GM13976 (cell line): ENCODE measurements around the gene SEM1.

Experiments used
- DNase-seq: peaks from one replicate; pipeline ENCODE4 v3.0.0; 2012; ENCODE audit warnings: low spot score
- in situ Hi-C: fragments of 300-500 bp; cut with MboI; formaldehyde crosslinking; loops from one replicate; pipeline ENCODE4 v1.12.0; 2022; ENCODE audit warnings: low sequenced_read_pairs, mixed read lengths, inconsistent platforms; ENCODE audit not compliant: unreplicated experiment
- TF ChIP-seq, protein P1 (sequence below): IDR thresholded peaks from 2 replicates; pipeline ENCODE4 v1.5.1; 2012; ENCODE audit warnings: borderline replicate concordance, mild to moderate bottlenecking; ENCODE audit not compliant: insufficient read depth; ENCODE audit errors: extremely low read depth, missing control alignments, control extremely low read depth

SEM1 gene

DNA sequence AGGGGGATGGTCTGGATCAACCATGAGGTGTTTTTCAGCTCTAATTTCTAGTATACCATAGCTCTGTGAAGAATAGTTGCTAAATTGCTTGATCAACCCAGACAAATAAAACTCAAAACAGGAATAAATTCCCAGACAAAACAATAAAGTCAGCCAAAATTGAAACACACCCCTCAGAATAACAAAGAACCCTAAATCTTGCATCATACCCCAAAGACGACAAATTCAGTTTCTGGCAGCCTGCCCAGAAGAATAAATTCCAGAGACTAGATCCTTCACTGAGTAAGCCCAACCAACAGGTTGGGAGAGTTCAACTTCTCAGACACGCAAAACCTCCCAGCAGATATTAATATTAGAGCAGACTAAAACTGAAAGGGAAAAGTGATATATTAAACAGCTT lies 11.2 kb upstream of the SEM1 start:
- TF ChIP-seq, protein P1, sequence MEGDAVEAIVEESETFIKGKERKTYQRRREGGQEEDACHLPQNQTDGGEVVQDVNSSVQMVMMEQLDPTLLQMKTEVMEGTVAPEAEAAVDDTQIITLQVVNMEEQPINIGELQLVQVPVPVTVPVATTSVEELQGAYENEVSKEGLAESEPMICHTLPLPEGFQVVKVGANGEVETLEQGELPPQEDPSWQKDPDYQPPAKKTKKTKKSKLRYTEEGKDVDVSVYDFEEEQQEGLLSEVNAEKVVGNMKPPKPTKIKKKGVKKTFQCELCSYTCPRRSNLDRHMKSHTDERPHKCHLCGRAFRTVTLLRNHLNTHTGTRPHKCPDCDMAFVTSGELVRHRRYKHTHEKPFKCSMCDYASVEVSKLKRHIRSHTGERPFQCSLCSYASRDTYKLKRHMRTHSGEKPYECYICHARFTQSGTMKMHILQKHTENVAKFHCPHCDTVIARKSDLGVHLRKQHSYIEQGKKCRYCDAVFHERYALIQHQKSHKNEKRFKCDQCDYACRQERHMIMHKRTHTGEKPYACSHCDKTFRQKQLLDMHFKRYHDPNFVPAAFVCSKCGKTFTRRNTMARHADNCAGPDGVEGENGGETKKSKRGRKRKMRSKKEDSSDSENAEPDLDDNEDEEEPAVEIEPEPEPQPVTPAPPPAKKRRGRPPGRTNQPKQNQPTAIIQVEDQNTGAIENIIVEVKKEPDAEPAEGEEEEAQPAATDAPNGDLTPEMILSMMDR = no peak
- in situ Hi-C loops = no loop called here
- DNase-seq = no peak

DNA sequence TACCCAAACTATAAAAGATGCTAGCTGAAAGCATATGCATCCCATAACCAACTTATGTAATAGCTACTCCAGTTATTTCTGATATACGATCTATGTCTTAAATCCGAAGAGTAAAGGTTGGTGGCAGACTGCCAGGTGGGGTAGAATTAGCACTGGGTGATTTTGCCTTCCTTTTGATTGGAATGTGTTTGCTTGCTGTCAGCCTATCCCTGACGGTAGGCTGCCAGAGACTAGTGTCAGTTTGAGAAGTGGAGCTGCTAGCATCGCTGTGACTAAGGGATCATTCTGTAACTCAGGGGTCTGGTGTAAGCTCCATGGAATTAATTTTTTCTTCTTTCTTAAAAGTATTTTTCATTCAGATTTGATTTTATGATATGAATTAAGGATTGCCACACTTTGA lies 9.5 kb upstream of the SEM1 start:
- in situ Hi-C loops = no loop called here
- DNase-seq = no peak
- TF ChIP-seq, protein P1 = no peak

DNA sequence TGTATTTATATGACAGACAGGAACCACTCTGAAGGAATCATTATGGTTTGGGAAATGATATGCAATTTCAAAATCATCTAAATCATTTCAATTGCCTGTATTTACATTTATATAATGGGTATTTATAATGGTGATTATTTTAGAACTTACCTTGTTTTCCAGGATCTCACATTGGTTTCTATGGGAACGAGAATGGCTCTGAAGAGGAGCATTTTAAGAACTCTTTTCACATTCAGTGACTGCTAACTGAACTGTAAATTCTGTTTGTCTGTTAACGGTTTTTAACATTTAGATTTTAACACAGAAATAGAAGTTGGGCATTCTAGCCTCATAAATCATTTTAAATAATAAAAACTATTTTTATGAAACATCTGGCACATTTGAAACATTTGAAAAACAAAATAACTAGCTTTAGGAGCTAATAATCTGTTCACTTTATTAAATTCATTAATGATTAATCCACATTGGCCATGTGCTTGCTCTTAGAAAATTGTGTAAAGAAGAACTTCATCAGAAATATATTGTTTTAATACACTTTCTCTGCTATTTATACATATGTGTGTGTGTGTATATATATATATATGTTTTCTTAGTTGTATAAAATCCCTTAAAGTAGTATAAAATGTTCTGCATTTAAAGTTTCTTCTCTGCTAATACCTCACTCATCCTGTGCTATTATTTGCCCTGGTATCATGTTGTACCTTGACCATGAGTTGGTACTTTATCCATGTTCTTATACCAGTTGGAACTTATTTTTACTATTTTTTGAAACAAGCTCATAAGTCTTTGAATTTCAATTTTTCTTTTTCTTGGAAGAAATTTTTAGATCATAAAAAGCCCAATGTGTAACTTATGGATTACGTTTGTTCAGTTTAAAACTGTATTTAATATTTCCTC lies 8.7 kb upstream of the SEM1 start:
- in situ Hi-C loops = no loop called here
- TF ChIP-seq, protein P1 = no peak
- no peak for DNase-seq

DNA sequence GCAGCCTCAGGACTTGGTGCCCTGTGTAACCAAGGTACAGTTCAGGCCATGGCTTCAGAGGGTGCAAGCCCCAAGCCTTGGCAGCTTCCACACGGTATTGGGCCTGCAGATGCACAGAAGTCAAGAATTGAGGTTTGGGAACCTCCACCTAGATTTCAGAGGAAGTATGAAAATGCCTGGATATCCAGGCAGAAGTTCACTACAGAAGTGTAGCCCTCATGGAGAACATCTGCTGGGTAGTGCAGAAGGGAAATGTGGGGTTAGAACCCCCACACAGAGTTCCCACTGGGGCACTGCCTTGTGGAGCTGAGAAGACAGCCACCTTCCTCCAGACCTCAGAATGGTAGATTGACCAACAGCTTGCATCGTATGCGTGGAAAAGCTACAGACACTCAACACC lies 3.4 kb upstream of the SEM1 start:
- TF ChIP-seq, protein P1 = no peak
- in situ Hi-C loops = no loop called here
- no peak for DNase-seq

DNA sequence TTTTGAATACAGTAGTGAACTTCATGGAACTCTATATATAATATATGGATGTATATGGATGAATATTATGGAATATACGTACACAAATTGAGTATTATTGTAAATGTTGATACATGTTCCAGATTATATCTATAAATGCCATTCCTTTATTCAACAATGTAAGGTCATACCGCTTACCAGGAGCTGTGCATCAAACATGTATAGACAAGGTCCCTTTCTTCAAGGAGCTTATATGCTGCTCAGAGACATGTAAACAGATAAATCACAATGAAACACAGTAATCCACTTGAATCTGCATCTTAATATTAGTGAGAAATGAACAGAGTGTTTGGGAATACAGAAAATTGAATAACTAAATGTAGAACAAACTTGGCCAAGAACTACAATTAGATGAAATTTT lies 898 bp upstream of the SEM1 start:
- in situ Hi-C loops = no loop called here
- no peak for DNase-seq
- TF ChIP-seq, protein P1 = no peak

DNA sequence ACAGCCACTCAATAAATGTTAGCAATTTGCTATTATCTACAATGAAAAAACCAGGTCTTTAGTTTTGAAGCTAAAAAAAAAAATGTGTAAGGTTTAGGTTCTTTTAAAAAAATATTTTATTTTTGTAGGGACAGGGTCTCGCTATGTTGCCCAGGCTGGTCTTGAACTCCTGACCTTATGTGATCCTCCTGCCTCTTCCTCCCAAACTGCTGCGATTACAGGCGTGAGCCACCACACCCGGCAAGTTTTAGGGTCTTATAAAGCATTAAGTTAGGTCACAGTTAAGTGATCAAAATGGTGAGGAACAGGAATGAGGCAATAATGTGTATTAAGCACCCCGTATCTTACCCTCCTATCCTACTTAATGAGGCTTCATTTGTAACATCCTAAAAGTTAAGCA lies 774 bp downstream of the SEM1 start:
- DNase-seq = no peak
- TF ChIP-seq, protein P1 = no peak
- in situ Hi-C loops = no loop called here
